HCT116 (cell line): ENCODE results near the gene GTF2A1. TPM values are rescaled to one million over a fixed set of nuclear protein-coding genes. Genes with fewer than 3 reads are reported as not detected.

Experiments used
- ATAC-seq: fragments of 200-7000 bp; cut with Tn5 transposase; 2 replicates; pipeline ENCODE4 v1.9.1; 2020; ENCODE audit warnings: mild to moderate bottlenecking, moderate library complexity
- BruUV-seq: library from RNA; stranded (reverse); fragments of 400-500 nt; replicated peaks from 2 replicates; lab custom pipeline; 2021; lab: Mats Ljungman, UMichigan
- CTCF ChIA-PET: fragments of 300-600 bp; sonication (Branson Sonifier 250); formaldehyde crosslinking; loops from one replicate; lab custom pipeline; 2021; ENCODE audit warnings: antibody characterized with exemption; lab: Charles Lee
- POLR2A ChIA-PET: fragments of 300-600, 350-600 bp; sonication (Branson Sonifier 250); formaldehyde crosslinking; loops from one replicate; lab custom pipeline; 2021; ENCODE audit warnings: antibody characterized with exemption; lab: Charles Lee
- RAD21 ChIA-PET, 2 experiments: fragments of 300-600 bp; sonication (Branson Sonifier 250); formaldehyde crosslinking; loops; one replicate each; lab custom pipeline; 2023; ENCODE audit warnings: low total read pairs in 2 of 2; ENCODE audit not compliant: uncharacterized antibody in 2 of 2, unreplicated experiment in 2 of 2, low non-redundant PET in 1 of 2; lab: Charles Lee
- DNase-seq: peaks from one replicate; pipeline ENCODE4 v3.0.0-alpha.2; 2010; ENCODE audit warnings: low read depth, low spot score
- H2AFZ ChIP-seq: fragments of 200-600 bp; shearing (Covaris generic), sonication (generic); 2 replicates; pipeline ENCODE4 v1.6.1; 2017; ENCODE audit warnings: low read depth, mixed run types, mixed read lengths, antibody characterized with exemption, low read length; ENCODE audit not compliant: poor library complexity, severe bottlenecking
- H3K27ac ChIP-seq: 2 replicates; pipeline ENCODE4 v1.5.1; 2012; ENCODE audit warnings: low read depth, low read length
- H3K27me3 ChIP-seq: fragments of 200-600 bp; sonication (generic); 2 replicates; pipeline ENCODE4 v1.6.1; 2016; ENCODE audit warnings: mixed run types, low read length, mixed read lengths; ENCODE audit not compliant: insufficient read depth
- H3K36me3 ChIP-seq, 2 experiments: fragments of 200-500 bp in 1 of 2; fragments of 200-600 bp in 1 of 2; sonication (Bioruptor generic) in 1 of 2; sonication (generic) in 1 of 2; 2 replicates each; pipeline versions ENCODE4 v1.5.1 to v1.6.1; 2014 to 2016; ENCODE audit warnings: low read length in 2 of 2, inconsistent platforms in 1 of 2, mixed read lengths in 1 of 2, mixed run types in 1 of 2; ENCODE audit not compliant: insufficient read depth in 2 of 2, control insufficient read depth in 1 of 2
- H3K4me1 ChIP-seq, 2 experiments: fragments of 200-600 bp in 1 of 2; sonication (generic) in 1 of 2; 2 replicates each; pipeline versions ENCODE4 v1.5.1 to v1.6.1; 2012 to 2017; ENCODE audit warnings: low read length in 2 of 2, inconsistent platforms in 1 of 2, mild to moderate bottlenecking in 1 of 2, mixed read lengths in 1 of 2, mixed run types in 1 of 2, moderate library complexity in 1 of 2; ENCODE audit not compliant: insufficient read depth in 2 of 2, control insufficient read depth in 1 of 2
- H3K4me2 ChIP-seq: fragments of 200-600 bp; sonication (generic); 2 replicates; pipeline ENCODE4 v1.6.1; 2017; ENCODE audit warnings: mixed run types, low read length, mixed read lengths
- H3K4me3 ChIP-seq, 2 experiments: fragments of 200-600 bp in 1 of 2; sonication (generic) in 1 of 2; replicated peaks in 1 of 2; 2 replicates each; pipeline ENCODE4 v1.5.1; 2011 to 2016; ENCODE audit warnings: low read length in 2 of 2, control low read depth in 1 of 2, low read depth in 1 of 2, mild to moderate bottlenecking in 1 of 2, mixed read lengths in 1 of 2, mixed run types in 1 of 2
- H3K79me2 ChIP-seq: fragments of 200-600 bp; sonication (generic); 2 replicates; pipeline ENCODE4 v1.6.1; 2017; ENCODE audit warnings: mild to moderate bottlenecking, mixed run types, low read length, moderate library complexity, mixed read lengths; ENCODE audit not compliant: insufficient read depth
- H3K9ac ChIP-seq: fragments of 200-600 bp; sonication (generic); 2 replicates; pipeline ENCODE4 v1.6.1; 2016; ENCODE audit warnings: low read length, mixed read lengths
- H3K9me2 ChIP-seq: fragments of 200-600 bp; sonication (generic), shearing (Covaris generic); 2 replicates; pipeline ENCODE4 v1.6.1; 2017; ENCODE audit warnings: mixed run types, mild to moderate bottlenecking, moderate library complexity; ENCODE audit not compliant: insufficient read depth
- H3K9me3 ChIP-seq, 2 experiments: fragments of 200-500 bp in 1 of 2; fragments of 200-600 bp in 1 of 2; sonication (Bioruptor generic) in 1 of 2; sonication (generic) in 1 of 2; 2 replicates each; pipeline ENCODE4 v1.6.1; 2014 to 2017; ENCODE audit warnings: low read length in 2 of 2, mixed read lengths in 2 of 2, inconsistent platforms in 1 of 2, low read depth in 1 of 2, mild to moderate bottlenecking in 1 of 2, mixed run types in 1 of 2, moderate library complexity in 1 of 2; ENCODE audit not compliant: control insufficient read depth in 1 of 2, insufficient read depth in 1 of 2
- H4K20me1 ChIP-seq: fragments of 200-600 bp; sonication (generic), shearing (Covaris generic); 2 replicates; pipeline ENCODE4 v1.6.1; 2017; ENCODE audit warnings: mixed run types, mild to moderate bottlenecking, moderate library complexity; ENCODE audit not compliant: insufficient read depth
- CBX3 ChIP-seq: IDR thresholded peaks from 2 replicates; pipeline ENCODE4 v1.6.1; 2012; ENCODE audit warnings: low read depth
- CEBPB ChIP-seq: IDR thresholded peaks from 2 replicates; pipeline ENCODE4 v1.6.1; 2012; ENCODE audit warnings: low read depth
- FOSL1 ChIP-seq: IDR thresholded peaks from 2 replicates; pipeline ENCODE4 v1.6.1; 2012; ENCODE audit warnings: low read depth
- POLR2A ChIP-seq: IDR thresholded peaks from 2 replicates; pipeline ENCODE4 v1.7.0; 2011; ENCODE audit warnings: borderline replicate concordance; ENCODE audit not compliant: insufficient read depth, insufficient read length; ENCODE audit errors: extremely low read depth
- RAD21 ChIP-seq: IDR thresholded peaks from 2 replicates; pipeline ENCODE4 v1.6.1; 2012; ENCODE audit warnings: low read depth, mild to moderate bottlenecking
- SIN3A ChIP-seq: IDR thresholded peaks from 2 replicates; pipeline ENCODE4 v1.6.1; 2012; ENCODE audit warnings: low read depth
- SP1 ChIP-seq: IDR thresholded peaks from 2 replicates; pipeline ENCODE4 v1.6.1; 2012; ENCODE audit warnings: low read depth
- SRF ChIP-seq: IDR thresholded peaks from 2 replicates; pipeline ENCODE4 v1.6.1; 2012; ENCODE audit warnings: low read depth
- TCF7L2 ChIP-seq: IDR thresholded peaks from 2 replicates; pipeline ENCODE4 v1.7.0; 2011; ENCODE audit warnings: borderline replicate concordance, inconsistent platforms; ENCODE audit not compliant: insufficient read depth, insufficient read length; ENCODE audit errors: extremely low read depth
- intact Hi-C: fragments of 100-400 bp; cut with micrococcal nuclease; formaldehyde crosslinking; loops from 2 replicates; pipeline ENCODE4 v1.10.0; 2022
- total RNA-seq: library from RNA; stranded (reverse); gene quantifications from one replicate; pipeline ENCODE4 v1.2.1, GENCODE V29; 2021; ENCODE audit not compliant: unreplicated experiment
- TF ChIP-seq, protein P1 (sequence below): IDR thresholded peaks from 2 replicates; pipeline ENCODE4 v1.6.1; 2012; ENCODE audit warnings: low read depth
- TF ChIP-seq, protein P2 (sequence below): IDR thresholded peaks from 2 replicates; pipeline ENCODE4 v1.6.1; 2012

Gene GTF2A1
- total RNA-seq, 1 experiment from 2014 or later = 39.7 TPM

DNA sequence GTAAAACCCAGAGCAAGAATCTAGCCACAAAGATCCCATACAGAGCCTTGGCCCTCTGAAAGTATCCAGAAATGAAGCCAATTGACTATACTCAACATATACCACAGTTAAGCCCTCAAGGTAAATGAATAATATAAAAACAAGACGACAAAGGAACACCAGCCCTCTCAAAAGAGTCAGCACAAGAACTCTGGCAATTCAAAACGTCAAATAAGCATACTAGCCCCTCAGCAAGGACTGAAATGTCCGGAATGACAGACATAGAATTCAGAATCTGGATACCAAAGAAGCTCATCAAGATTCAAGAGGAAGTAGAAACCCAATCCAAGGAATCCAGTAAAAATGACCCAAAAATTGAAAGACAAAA lies 49.9 kb downstream of the GTF2A1 start:
- peaks cover 3 to 13% of the 10 kb centered on the region in 2 experiments; a peak in 2 of 4 replicates for H3K4me1 ChIP-seq
- no peak overlapping the region for H2AFZ ChIP-seq
- TF ChIP-seq POLR2A (no peak), RAD21 (no peak), CEBPB (no peak), CBX3 (no peak), SRF (no peak), FOSL1 (no peak; the same call in 1 of the 2 replicates), SIN3A (0 out of 2 replicates have a peak, but pooled peaks have one; percentile 20), TCF7L2 (no peak), SP1 (0 out of 2 replicates have a peak, but pooled peaks have one; percentile 8)
- TF ChIP-seq, protein P1, sequence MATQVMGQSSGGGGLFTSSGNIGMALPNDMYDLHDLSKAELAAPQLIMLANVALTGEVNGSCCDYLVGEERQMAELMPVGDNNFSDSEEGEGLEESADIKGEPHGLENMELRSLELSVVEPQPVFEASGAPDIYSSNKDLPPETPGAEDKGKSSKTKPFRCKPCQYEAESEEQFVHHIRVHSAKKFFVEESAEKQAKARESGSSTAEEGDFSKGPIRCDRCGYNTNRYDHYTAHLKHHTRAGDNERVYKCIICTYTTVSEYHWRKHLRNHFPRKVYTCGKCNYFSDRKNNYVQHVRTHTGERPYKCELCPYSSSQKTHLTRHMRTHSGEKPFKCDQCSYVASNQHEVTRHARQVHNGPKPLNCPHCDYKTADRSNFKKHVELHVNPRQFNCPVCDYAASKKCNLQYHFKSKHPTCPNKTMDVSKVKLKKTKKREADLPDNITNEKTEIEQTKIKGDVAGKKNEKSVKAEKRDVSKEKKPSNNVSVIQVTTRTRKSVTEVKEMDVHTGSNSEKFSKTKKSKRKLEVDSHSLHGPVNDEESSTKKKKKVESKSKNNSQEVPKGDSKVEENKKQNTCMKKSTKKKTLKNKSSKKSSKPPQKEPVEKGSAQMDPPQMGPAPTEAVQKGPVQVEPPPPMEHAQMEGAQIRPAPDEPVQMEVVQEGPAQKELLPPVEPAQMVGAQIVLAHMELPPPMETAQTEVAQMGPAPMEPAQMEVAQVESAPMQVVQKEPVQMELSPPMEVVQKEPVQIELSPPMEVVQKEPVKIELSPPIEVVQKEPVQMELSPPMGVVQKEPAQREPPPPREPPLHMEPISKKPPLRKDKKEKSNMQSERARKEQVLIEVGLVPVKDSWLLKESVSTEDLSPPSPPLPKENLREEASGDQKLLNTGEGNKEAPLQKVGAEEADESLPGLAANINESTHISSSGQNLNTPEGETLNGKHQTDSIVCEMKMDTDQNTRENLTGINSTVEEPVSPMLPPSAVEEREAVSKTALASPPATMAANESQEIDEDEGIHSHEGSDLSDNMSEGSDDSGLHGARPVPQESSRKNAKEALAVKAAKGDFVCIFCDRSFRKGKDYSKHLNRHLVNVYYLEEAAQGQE = no peak
- TF ChIP-seq, protein P2, sequence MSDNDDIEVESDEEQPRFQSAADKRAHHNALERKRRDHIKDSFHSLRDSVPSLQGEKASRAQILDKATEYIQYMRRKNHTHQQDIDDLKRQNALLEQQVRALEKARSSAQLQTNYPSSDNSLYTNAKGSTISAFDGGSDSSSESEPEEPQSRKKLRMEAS = 0 out of 2 replicates have a peak, but pooled peaks have one; percentile 53
- H3K36me3 ChIP-seq = no peaks in the 10 kb centered on the region
- no peaks in the 10 kb centered on the region for H3K27me3 ChIP-seq
- H3K79me2 ChIP-seq = no peaks in the 10 kb centered on the region
- no peaks in the 10 kb centered on the region for H3K9me3 ChIP-seq
- POLR2A ChIA-PET = interaction anchor here (1.0 to 1.6 kb wide), 2 partner anchors 48 to 174 kb away, joined by 3 to 4 read pairs; no protein-coding TSS in a partner anchor
- peak overlapping the region in 1 of 2 experiments; percentile 59; a peak in 2 of 4 replicates for H3K4me3 ChIP-seq
- DNase-seq (no peak), ATAC-seq (0 out of 2 replicates have a peak, but pooled peaks have one; percentile 2)
- BruUV-seq = TSS peak; percentile 93
- no peak overlapping the region; the same call in 1 of the 2 replicates for H3K27ac ChIP-seq
- H3K9ac ChIP-seq = peak overlapping the region; percentile 69; the same call in 1 of the 2 replicates
- peak overlapping the region; percentile 85 for H3K4me2 ChIP-seq
- H4K20me1 ChIP-seq = no peaks in the 10 kb centered on the region
- CTCF ChIA-PET = interaction anchor here (0.9 to 1.8 kb wide), 8 partner anchors 10 to 584 kb away, joined by 3 to 5 read pairs (median 4); no protein-coding TSS in a partner anchor
- RAD21 ChIA-PET = no interaction called here
- intact Hi-C loops = loop anchor here (5.0 kb wide), 1 partner anchor 296 kb away; no protein-coding TSS in a partner anchor
- H3K9me2 ChIP-seq = no peaks in the 10 kb centered on the region
